Stimulated activated CD4-positive, alpha-beta T cell treated with anti-CD3 and anti-CD28 coated beads, Interleukin-12 subunit alpha, Interleukin-12 subunit beta, amount 100 ng/mL, for 24 hours (primary cell): ENCODE results near the gene FILIP1.

ENCODE experiments used
- DNase-seq, 2 experiments: peaks; one replicate each; pipeline ENCODE4 v3.0.0-alpha.2; 2020; ENCODE audit warnings: low read depth in 2 of 2

FILIP1 gene

DNA sequence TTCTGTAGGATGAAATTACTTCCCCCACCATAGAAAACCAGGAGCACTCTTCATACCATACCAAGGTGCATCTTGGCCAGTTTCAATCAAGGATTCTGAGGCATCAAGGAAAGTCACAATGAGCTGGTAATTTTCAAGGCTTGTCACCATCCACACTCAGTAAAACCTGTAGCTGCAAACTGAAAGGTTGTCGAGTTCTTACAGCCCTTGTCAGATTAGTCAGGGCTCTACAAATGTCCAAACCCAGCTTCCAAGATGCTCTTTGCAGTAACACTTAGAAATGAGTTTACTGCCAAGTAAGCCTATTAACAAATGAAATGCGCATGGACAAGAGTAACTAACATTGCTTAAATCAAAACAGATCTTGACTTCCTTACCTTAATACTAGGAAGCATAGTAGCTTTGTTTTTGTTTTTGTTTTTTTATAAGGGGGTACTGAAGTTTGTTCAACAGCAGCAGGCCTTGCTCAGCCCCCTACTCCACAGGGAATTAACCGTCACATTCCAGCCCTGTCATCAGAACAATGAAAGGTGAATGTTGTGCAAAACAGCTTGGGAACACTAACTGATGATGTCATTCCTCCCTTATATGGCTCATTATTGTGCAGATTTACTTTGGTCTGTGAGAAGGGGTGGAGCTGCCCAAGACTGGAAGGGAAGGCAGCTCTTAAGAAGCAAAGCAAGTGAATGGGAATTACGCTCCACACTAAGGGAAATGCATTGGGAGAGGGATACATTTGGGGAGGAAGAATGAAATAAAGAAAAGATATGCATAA lies 159.1 kb downstream of the FILIP1 start:
- no peak for DNase-seq

DNA sequence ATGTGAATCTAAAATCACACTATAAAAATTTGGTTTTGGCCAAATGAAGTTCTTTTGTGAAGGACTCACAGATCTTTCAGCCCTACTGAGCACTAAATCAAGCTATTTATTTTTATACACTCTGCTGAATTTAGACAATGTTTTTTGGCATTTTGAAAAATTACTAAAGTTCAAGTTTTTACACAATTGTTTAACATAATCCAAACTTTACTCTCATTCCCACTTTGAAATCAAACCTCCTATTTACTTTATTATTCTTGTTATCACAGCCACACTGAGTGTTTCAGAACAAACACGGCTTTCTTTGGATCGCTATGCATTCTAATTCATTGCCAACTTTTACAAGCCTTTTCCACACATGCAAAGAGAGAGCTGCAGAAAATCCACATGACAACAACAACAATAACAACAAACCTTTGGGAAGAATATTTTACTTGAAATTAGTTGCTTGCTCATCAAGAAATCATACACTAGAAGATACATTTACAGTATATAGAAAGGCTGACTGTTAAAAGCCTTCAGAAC lies 159.9 kb downstream of the FILIP1 start:
- DNase-seq: no peak

DNA sequence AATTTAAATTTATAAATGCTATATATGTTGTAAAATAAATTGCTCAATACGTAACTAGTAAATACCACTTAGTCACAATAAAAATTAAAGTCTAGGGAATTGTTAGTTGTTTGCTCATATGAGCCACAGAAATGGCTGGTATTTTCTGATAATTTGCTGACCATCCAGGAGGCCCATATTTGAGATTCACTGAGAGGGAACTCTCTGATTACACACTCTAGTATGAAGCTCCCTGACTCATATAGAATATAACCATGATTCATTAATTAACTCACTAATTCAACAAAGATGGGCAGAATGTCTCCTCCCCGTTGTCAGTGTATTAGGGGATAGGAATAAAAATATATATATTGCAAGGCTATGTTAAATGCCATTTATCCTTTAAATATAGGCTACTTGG lies 162.4 kb downstream of the FILIP1 start:
- no peak for DNase-seq

DNA sequence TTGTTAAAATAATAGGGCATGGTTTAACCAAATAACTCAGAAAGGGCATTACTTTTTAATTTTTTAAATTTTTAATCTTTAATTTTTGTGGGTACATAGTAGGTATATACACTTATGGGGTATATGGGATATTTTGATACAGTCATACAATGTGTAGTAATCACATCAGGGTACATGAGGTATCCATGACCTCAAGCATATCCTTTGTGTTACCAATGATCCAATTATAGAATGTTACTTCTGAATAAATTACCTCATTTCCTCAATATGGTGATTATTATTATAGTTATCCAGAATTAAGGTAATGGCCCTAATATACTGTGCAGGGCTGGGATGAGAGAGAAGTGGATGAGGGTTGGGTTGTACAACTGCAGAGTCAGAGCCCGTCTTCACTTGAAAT lies 163.9 kb downstream of the FILIP1 start:
- DNase-seq: no peak

DNA sequence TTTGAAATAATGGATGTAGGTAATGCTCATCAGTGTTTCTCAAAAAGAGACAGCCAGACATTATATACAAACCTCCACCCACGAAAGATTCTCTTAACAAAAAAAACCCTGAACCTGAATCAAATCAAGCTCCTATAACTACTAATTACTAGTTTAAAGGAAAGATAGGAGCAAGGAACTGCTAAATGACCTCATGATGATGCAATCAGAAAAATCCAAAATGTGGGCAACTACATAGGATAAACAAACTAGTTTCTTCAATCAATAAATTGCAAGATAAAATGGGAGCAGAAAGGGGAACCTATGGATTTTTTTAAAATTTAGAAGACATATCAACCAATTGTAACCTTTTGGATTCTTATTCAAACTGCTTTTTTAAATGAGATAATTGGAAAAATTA lies 165.8 kb downstream of the FILIP1 start:
- no peak for DNase-seq

DNA sequence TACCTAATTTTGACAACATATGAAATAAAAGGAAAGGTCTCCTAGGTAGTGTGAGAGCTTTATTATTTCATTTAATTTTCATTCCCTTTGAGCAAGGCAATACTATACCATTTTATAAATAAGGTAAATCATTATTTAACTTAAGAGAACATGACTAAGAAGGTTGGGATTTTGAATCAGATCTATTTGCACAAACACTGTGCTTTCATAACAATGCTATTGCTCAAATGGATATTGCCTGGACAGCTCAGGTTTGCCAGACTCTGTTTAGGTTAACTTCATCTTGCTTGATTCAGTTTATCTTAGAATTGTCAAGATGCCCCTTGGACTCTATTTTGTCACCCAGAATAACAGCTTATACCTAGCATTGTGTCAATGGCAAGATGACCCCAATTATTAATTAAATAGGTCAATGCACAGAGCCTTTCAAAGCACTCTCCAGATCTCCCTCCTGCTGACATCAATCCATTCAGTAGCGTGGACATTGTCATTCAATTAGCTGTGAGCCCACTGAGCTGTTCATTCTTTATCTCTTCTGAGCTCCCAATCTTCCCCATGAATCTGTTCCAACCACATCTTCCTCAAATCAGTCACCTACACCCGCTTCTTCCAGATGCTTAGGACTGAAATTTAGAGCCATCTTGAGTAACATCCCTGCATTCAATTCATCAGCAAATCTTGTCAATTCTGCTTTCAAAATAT lies 166.9 kb downstream of the FILIP1 start:
- no peak for DNase-seq

DNA sequence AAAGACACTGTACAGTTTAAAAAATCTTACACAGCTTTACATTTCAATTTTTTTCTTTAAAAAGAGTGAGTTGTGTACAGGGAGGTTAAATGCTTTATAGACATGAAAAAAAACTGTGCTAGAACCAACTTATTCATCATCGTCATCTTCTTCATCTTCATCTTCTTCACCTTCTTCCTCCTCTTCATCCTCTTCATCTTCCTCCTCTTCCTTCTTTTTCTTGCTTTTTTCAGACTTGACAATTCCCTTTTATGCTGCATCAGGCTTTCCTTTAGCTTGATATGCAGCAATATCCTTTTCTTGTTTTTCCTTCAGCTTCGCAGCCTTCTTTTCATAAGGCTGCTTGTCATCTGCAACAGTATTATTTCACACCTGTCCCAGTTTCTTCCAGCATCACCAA lies 174.7 kb downstream of the FILIP1 start:
- DNase-seq: no peak

DNA sequence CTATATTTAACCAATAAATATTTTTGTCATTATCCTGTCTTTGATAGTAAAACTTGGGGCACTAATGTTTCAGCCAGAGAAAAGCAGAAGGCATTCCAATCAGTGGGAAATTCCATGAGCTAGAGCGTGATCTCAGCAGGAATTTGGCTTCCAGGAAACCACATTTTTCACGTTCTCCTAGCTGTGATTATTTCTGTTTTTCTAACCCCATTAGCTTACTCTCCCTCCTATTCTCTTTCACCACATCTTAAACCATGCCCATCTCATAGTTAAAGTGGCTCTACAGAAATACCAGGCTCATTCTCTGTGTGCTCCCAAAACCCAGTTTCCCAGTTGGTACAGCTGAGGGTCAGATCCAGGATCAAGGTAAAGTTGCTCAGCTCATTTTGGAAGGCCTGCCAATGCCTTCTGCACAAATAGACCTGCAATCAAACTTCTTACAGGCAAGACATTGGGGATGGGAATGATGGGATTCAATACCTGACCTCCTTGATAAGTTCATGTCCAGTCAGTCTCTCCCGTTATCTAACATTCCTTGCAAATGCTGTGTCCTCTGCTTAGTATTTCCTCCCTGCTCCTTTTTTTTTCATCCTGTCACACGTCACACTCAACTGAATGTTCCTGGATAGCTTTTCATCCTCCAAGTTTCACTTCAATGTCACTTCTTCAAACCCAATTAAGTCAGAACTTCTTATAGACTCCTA lies 175.9 kb downstream of the FILIP1 start:
- DNase-seq: no peak

DNA sequence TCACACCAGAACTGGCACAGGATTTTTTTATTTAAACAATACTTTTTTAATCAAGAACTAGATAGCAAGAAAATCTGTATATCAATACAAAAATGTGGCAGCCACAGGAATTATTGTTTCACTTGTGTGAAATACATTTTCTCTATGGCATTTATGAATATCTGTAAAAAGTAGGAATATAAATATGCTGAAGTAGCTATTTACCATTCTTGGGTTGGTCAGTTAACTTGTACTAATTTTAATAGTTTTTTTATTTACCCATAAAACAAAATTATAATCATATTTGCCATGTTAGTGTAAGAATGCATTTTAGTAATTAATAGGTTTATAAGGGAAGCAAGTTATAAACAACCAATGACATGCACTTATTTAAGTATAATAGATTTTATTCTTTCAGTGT lies 177.6 kb downstream of the FILIP1 start:
- no peak for DNase-seq

DNA sequence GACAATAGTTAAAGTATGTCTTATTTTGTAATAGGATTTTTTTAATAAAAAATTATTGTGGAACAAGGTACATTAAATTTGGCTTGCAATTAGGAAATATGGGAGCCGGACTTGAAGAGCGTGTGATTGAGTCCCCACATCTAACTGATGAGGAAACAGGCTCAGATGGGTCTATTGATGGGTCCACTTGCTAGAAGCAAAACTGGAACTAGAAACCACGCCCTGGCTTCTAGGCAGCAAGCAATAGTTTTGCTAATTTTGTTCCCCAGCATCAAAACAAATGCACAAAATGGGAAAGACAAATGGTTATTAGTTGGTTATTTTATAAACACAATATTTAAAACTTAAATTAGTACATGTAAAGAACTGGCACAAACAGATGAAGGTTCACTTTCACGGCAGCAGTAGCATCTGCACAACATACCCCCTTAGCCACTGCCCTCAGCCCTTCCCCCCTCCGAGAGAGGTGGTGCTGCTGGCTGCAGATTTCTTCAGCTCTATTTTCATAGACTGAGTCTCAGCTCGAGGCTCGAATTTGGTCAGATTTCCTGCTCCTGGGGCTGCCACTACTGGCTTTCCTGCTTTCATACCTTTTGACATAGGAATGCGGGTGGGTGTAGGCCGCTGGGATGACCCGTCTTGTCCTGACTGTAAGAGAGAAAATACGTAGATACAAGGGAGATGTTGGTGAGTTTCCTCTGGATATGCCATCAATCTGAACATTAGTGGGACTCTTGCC lies 185.2 kb downstream of the FILIP1 start:
- no peak for DNase-seq

DNA sequence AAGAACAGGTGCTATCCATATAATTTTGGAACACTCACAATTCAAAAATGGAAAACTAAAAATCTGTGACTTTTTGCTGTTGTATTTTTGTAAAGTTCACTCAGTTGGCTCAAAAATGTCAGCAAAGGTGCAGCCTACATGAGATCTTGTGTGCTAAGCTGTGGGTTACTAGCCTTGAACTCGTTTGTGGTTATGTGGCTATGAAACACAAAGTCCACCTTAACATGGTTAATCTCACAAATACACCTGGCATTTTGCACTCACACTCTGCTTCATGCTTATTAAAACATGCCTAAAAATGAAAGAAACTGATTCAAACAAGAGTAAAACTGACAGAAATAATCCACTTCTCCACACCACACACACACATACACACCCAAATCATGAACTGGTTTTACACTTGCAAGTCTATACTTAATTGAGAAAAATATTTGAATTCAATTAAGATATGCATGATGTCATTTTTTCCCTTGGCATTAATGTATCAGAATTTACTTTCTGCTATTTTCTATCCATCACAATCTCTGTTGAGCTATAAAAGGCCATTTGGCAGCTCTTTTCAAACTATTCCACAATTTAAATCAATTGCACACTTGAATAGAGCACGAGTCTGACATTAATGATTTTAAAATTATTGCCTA lies 186.1 kb downstream of the FILIP1 start:
- no peak for DNase-seq

DNA sequence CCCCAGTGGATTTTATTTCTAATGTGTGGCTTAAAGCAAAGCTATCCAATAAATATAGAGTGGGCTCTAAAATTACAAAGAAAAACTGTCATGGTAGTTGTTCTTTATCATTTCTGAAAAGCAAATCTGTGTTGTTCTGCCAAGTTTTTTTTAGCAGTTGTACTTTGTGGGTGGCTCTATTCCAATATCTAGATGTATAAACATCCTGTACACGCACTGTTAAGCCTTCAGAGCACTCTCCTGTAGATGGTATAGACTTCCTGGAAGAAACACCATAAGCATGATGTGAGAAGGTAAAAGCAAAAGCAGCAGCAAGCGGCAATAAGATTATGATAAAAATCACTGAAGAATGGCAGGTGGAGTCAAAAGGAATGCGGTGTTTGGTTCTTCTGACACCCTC lies 187.5 kb downstream of the FILIP1 start:
- DNase-seq: no peak

DNA sequence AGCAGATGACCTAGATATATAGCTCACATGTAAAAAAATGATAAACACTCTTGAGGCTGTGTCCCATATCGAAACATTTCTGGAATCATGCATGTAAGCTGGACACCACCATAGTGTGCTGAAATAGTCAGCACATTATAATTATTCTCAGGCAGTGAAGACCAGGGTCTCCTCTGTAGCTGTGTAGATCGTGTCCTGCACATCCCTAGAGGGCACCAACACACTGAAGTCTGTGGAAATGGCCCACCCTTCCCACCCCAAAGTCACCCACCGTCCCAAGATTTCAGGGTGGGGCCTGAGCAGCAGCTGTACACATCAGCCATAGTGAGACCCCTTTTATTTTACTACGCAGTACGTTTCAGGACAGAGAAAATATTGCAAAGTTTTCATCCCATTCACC lies 188.0 kb downstream of the FILIP1 start:
- DNase-seq: no peak

DNA sequence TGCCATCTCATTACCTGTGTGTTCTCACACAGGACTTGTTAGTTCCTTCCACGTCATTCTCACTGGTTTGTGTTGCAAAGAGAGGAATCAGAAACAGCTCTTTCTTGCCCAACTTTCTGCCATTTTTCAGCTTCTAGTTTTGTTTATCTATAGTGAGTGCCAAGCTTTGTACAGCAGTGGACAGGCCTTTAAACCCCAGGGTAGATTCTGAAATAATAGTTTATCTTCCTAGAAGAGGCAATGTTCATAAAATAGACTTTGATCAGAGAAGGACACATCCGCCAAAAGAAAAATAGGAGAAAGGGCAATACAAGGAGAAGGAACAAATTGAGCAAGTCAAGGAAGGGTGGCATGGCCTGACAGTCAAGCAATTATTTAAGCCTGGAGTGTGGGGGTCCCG lies 191.3 kb downstream of the FILIP1 start:
- DNase-seq: no peak

DNA sequence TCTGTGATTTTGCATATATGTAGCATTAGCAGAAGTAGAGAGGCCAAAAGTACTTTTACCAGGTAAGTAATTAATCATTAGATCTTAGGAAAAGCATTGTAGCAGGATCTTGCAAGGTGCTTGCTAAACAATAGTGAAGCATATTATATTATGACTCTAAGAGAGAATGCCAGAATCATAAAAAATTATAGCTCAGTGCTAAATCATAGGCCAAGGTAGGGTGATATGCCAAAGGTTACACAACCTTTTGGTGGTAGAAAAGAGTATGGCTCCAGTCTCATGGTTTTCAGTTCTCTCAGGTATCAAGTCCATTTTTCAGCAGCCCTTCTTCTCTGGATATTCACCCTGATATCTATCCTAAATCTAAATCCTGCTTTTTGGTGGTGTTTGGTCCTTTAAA lies 192.1 kb downstream of the FILIP1 start:
- no peak for DNase-seq

DNA sequence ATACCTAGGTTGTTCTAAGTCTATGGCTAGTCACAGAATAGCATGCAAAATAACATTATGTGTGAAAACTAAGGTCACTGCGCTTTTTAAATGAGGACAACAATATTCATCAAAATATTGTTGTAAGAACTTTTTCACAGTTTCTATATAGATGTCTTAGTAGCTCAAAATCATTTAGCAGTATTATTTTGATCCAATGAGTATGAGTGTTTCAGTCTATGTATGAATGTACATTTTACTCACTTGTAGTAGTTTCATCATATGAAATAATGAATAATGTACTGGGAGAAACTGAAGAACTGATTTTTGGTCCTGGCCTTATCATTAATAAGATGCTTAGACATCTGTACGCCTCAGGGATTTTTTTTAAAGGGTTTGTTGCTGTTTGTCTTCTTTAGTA lies 192.5 kb downstream of the FILIP1 start:
- no peak for DNase-seq

DNA sequence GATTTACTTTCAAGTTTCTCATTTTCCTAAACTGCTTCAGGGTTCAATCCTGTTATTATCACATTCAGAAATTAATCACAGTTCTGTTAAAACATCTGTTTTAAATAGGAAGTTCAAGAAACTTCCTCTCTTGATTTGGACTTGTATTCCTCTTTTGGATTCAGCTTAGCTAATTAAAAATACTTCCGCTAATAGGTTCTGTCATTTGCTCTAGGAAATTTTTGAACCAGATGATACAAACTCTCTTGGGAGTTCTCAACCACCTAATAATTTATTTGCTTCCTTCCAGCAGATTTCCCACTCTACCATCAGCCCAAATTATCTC lies 193.1 kb downstream of the FILIP1 start:
- DNase-seq: no peak

DNA sequence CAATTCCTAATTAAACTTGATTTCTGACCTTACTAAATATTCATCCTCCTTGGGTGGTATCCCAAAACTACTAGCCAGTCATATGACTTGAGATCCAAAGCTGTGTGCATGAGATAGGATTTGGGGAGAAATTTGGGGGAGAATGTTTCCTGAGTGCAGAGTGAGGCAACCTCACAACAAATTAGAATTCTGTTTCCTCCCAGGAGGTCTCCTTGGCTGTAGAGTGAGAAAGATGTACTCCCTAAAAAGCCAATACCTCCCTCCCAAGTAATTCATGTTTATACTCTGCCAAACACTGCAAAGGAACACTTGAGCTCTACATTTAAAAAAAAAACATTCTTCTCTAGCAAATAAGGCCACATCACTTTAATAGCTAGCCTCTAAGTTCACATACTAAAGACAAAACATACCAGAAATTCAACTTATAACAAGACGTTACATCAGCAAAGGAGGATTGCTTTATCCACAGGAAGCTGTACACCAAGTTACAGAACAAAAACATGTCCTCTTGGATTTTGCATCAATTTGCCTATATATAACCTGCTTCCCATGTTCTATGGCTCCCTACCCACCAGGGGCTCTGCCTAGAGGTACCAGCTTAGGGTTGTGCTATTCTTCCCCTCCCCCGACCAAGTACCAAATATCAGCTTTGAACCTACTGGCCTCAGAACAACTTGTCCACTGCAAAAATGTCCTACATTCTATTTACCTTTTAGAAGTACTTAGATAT lies 193.6 kb downstream of the FILIP1 start:
- DNase-seq: no peak

DNA sequence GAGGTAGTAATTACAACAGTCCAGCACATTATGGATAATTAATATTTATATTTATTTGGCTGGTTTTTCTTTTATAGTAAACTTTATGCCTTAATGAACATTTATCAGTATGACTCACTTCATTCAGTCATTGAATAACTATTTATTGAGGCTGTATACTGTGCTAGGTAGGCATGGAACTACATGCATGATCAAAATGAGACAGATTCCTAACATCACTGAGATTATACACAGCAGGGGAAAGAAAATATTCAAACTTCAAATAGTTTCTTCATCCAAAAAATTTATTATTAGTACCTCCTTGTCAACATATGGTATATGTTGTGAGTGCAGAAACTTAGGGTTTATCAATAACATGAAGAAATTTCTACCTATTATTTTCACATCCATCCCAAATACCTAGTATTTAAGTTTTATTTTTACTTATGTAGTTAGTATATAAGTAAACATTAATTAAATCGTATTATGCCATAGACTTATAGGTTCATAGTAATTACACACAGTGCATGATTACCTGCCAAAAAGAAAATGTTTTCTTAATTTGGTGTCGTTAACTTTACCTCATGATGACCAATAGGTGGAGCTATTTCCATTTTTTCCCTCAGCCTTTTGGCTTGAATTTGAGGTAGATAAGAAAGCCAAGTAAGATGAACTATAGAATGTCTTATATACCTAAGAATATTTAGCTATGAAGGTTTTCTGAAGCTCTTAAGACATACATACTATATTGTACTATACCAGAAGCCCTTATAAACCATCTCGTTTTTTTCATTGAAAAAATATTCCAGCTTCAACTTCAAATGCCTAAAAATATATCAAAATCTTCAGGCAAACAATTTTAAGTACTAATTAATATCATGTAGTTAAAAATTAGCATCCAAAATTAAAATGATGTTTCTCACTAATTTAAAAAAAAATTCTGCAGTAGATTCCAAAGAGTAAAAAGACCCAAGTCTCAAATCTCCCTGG lies 196.5 kb downstream of the FILIP1 start:
- DNase-seq: no peak

DNA sequence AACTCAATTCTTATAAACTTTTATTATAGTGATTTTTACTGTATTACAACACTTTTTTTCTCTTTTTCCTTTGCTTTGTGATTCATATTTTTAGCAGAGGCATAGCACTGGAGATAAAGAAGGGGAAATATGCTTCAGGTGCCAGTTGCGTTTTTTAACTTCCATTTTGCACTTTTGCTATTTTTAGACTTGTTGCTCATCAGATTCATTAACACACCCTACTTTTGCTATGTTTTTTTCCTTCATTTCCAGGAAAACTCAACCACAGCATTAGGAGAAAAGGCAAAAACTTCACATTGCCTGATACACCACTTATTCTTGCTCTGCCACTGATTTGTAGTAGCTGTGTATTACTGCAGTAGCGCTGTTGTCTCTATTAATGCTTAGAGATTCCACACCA lies 201.0 kb downstream of the FILIP1 start:
- no peak for DNase-seq
